HG02981 (cell line): ENCODE results near the gene KLHL21.
A peak's percentile ranks its signal among the peaks of the same experiment; 100 is the strongest.
"Not testable (repeated sequence)": the region's sequence is repeated elsewhere in the genome, so short reads cannot be mapped to it uniquely, and the experiment has no call there.

Source experiments
- ATAC-seq: cut with Tn5 transposase; IDR thresholded peaks from one replicate; pipeline ENCODE4 v1.9.1; 2021; ENCODE audit warnings: mild to moderate bottlenecking, moderate library complexity; ENCODE audit not compliant: unreplicated experiment

KLHL21 gene

GRCh38 chr1:6602669-6603237 is at the start of gene KLHL21:
TSS of gene KLHL21 (minus strand) at chr1:6602869. CDS start at chr1:6602817, 52 bp downstream.
- peak; percentile 47 for ATAC-seq

GRCh38 chr1:6651909-6652308 is 49.2 kb upstream of the KLHL21 start:
- ATAC-seq = no peak

- no peak for ATAC-seq
Observed at GRCh38 chr1:6648556-6648955, 45.9 kb upstream of the KLHL21 start.

GRCh38 chr1:6646499-6647148 is 44.0 kb upstream of the KLHL21 start:
- no peak for ATAC-seq

- no peak for ATAC-seq
Observed at GRCh38 chr1:6645018-6645417, 42.3 kb upstream of the KLHL21 start.

- ATAC-seq = not testable (repeated sequence)
Observed at GRCh38 chr1:6640867-6641266, 38.2 kb upstream of the KLHL21 start.

- no peak for ATAC-seq
Observed at GRCh38 chr1:6638226-6638625, 35.6 kb upstream of the KLHL21 start.

GRCh38 chr1:6637770-6638169 is 35.1 kb upstream of the KLHL21 start:
- no peak for ATAC-seq

- ATAC-seq = not testable (repeated sequence)
Observed at GRCh38 chr1:6636778-6637177, 34.1 kb upstream of the KLHL21 start.

- no peak for ATAC-seq
Observed at GRCh38 chr1:6635910-6636760, 33.5 kb upstream of the KLHL21 start.

- ATAC-seq = no peak
Observed at GRCh38 chr1:6635161-6635909, 32.7 kb upstream of the KLHL21 start.

GRCh38 chr1:6634371-6635052 is 31.8 kb upstream of the KLHL21 start:
- ATAC-seq = no peak

GRCh38 chr1:6632588-6633514 is 30.2 kb upstream of the KLHL21 start:
- no peak for ATAC-seq

GRCh38 chr1:6631058-6631457 is 28.4 kb upstream of the KLHL21 start:
- no peak for ATAC-seq

GRCh38 chr1:6630027-6630426 is 27.4 kb upstream of the KLHL21 start:
- no peak for ATAC-seq

- ATAC-seq = no peak
Observed at GRCh38 chr1:6628971-6629479, 26.4 kb upstream of the KLHL21 start.

- ATAC-seq = no peak
Observed at GRCh38 chr1:6627841-6628545, 25.3 kb upstream of the KLHL21 start.

- ATAC-seq = no peak
Observed at GRCh38 chr1:6627031-6627430, 24.4 kb upstream of the KLHL21 start.
